Measurements from ENCODE around the gene NRCAM.

DNA sequence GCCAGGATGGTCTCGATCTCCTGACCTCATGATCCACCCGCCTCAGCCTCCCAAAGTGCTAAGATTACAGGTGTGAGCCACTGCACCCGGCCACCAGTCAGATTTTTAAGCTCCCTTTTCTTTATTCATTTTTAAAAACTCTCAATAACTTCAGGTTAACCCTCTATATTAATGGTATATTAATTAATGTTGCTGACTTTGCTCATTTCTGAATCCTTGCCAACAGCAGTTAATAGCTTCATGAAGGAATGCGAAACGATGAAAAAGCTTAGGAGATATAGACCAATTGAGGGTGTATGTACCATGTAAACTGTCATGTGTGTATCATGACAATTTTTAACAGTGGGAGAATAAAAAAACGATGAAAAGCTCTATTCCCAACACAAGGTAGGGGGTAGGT lies 42.2 kb upstream of the NRCAM start:
- TF ChIP-seq FOXP1 (IDR thresholded peaks at IDR 0.05) (no peak), FOXP1 (CRISPR knock-in tag; IDR thresholded peaks at IDR 0.05) (no peak), ETV5 (CRISPR knock-in tag; IDR thresholded peaks at IDR 0.05; ENCODE audit: borderline replicate concordance) (no peak), ZNF766 (CRISPR knock-in tag; IDR thresholded peaks at IDR 0.05; ENCODE audit: borderline replicate concordance) (no peak), HNF4A (CRISPR knock-in tag; IDR thresholded peaks at IDR 0.05) (no peak), POLR2A (IDR thresholded peaks at IDR 0.05; ENCODE audit: insufficient read depth in 1 of 2, low read depth in 2 of 2, low read length in 2 of 2) (no peak), ELF1 (CRISPR knock-in tag; IDR thresholded peaks at IDR 0.05) (no peak), GTF2F1 (IDR thresholded peaks at IDR 0.05; ENCODE audit: low read length) (no peak), RBM39 (IDR thresholded peaks at IDR 0.05; ENCODE audit: low read depth, low read length, poor library complexity, severe bottlenecking) (no peak), HDAC1 (CRISPR knock-in tag; IDR thresholded peaks at IDR 0.05) (no peak), GPN1 (CRISPR knock-in tag; IDR thresholded peaks at IDR 0.05; ENCODE audit: borderline replicate concordance) (no peak), CEBPB (IDR thresholded peaks at IDR 0.05; ENCODE audit: borderline replicate concordance, low read depth, low read length) (no peak)
- TF ChIP-seq, protein P1, sequence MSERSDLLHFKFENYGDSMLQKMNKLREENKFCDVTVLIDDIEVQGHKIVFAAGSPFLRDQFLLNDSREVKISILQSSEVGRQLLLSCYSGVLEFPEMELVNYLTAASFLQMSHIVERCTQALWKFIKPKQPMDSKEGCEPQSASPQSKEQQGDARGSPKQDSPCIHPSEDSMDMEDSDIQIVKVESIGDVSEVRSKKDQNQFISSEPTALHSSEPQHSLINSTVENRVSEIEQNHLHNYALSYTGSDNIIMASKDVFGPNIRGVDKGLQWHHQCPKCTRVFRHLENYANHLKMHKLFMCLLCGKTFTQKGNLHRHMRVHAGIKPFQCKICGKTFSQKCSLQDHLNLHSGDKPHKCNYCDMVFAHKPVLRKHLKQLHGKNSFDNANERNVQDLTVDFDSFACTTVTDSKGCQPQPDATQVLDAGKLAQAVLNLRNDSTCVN (CRISPR knock-in tag; IDR thresholded peaks at IDR 0.05; ENCODE audit: borderline replicate concordance), result no peak
- TF ChIP-seq, protein P2, sequence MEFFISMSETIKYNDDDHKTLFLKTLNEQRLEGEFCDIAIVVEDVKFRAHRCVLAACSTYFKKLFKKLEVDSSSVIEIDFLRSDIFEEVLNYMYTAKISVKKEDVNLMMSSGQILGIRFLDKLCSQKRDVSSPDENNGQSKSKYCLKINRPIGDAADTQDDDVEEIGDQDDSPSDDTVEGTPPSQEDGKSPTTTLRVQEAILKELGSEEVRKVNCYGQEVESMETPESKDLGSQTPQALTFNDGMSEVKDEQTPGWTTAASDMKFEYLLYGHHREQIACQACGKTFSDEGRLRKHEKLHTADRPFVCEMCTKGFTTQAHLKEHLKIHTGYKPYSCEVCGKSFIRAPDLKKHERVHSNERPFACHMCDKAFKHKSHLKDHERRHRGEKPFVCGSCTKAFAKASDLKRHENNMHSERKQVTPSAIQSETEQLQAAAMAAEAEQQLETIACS (CRISPR knock-in tag; IDR thresholded peaks at IDR 0.05), result no peak
- TF ChIP-seq, protein P3, sequence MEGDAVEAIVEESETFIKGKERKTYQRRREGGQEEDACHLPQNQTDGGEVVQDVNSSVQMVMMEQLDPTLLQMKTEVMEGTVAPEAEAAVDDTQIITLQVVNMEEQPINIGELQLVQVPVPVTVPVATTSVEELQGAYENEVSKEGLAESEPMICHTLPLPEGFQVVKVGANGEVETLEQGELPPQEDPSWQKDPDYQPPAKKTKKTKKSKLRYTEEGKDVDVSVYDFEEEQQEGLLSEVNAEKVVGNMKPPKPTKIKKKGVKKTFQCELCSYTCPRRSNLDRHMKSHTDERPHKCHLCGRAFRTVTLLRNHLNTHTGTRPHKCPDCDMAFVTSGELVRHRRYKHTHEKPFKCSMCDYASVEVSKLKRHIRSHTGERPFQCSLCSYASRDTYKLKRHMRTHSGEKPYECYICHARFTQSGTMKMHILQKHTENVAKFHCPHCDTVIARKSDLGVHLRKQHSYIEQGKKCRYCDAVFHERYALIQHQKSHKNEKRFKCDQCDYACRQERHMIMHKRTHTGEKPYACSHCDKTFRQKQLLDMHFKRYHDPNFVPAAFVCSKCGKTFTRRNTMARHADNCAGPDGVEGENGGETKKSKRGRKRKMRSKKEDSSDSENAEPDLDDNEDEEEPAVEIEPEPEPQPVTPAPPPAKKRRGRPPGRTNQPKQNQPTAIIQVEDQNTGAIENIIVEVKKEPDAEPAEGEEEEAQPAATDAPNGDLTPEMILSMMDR (CRISPR knock-in tag; IDR thresholded peaks at IDR 0.05), result no peak

All from HepG2 (cell line).